Measurements from ENCODE around the gene KLK14. TPM values are rescaled to one million over a fixed set of nuclear protein-coding genes. Genes with fewer than 3 reads are reported as not detected.

The KLK14 gene
- total and polyA plus RNA-seq, 10 of the 15 experiments (the other 5 are each of a cell fraction or from before 2014, with no cell fraction given): not detected

GRCh38 chr19:51108066-51108804, 25.5 kb upstream of the KLK14 start, which contains the start of gene CTU1 (continued):
- TF ChIP-seq, protein P1, sequence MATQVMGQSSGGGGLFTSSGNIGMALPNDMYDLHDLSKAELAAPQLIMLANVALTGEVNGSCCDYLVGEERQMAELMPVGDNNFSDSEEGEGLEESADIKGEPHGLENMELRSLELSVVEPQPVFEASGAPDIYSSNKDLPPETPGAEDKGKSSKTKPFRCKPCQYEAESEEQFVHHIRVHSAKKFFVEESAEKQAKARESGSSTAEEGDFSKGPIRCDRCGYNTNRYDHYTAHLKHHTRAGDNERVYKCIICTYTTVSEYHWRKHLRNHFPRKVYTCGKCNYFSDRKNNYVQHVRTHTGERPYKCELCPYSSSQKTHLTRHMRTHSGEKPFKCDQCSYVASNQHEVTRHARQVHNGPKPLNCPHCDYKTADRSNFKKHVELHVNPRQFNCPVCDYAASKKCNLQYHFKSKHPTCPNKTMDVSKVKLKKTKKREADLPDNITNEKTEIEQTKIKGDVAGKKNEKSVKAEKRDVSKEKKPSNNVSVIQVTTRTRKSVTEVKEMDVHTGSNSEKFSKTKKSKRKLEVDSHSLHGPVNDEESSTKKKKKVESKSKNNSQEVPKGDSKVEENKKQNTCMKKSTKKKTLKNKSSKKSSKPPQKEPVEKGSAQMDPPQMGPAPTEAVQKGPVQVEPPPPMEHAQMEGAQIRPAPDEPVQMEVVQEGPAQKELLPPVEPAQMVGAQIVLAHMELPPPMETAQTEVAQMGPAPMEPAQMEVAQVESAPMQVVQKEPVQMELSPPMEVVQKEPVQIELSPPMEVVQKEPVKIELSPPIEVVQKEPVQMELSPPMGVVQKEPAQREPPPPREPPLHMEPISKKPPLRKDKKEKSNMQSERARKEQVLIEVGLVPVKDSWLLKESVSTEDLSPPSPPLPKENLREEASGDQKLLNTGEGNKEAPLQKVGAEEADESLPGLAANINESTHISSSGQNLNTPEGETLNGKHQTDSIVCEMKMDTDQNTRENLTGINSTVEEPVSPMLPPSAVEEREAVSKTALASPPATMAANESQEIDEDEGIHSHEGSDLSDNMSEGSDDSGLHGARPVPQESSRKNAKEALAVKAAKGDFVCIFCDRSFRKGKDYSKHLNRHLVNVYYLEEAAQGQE (IDR thresholded peaks at IDR 0.05; ENCODE audit: low read depth, low read length): no peak
- TF ChIP-seq ZNF622 (IDR thresholded peaks at IDR 0.05) (no peak), KDM1A (IDR thresholded peaks at IDR 0.05; ENCODE audit: borderline replicate concordance) (no peak), ATF2 (IDR thresholded peaks at IDR 0.05; ENCODE audit: low read length) (no peak), RB1 (IDR thresholded peaks at IDR 0.05; ENCODE audit: borderline replicate concordance) (peak; percentile 62; the same call in 1 of the 2 replicates), FOXM1 (IDR thresholded peaks at IDR 0.05; ENCODE audit: low read depth, low read length) (no peak), DPF2 (IDR thresholded peaks at IDR 0.05) (no peak), PAX5 (IDR thresholded peaks at IDR 0.05; ENCODE audit: borderline replicate concordance, low read depth, low read length) (0 out of 2 replicates have a peak, but pooled peaks have one; percentile 8), STAT1 (conservative IDR thresholded peaks at IDR 0.05) (peak; percentile 81; the same call in 1 of the 2 replicates), IRF4 (IDR thresholded peaks at IDR 0.05; ENCODE audit: low read depth, low read length) (peak; percentile 34; the same call in 1 of the 2 replicates), YY1 (IDR thresholded peaks at IDR 0.05; ENCODE audit: low read depth, low read length) (peak; percentile 71), EZH2 (IDR thresholded peaks at IDR 0.05; ENCODE audit: borderline replicate concordance, control insufficient read depth, low read depth, low read length) (no peak), GABPA (IDR thresholded peaks at IDR 0.05; ENCODE audit: low read depth) (peak; percentile 94), CEBPB (IDR thresholded peaks at IDR 0.05; ENCODE audit: borderline replicate concordance in 1 of 2, low read depth in 2 of 2, low read length in 2 of 2) (0 out of 4 replicates have a peak, but pooled peaks of 1 of the 2 experiments have one; percentile 6), NR2C1 (IDR thresholded peaks at IDR 0.05) (peak; percentile 83), NFIC (IDR thresholded peaks at IDR 0.05; ENCODE audit: low read depth, low read length) (no peak), MAX (IDR thresholded peaks at IDR 0.05; ENCODE audit: low read depth, low read length) (peak; percentile 68; the same call in 1 of the 2 replicates), RUNX3 (IDR thresholded peaks at IDR 0.05; ENCODE audit: low read length) (peak; percentile 63; the same call in 1 of the 2 replicates), POLR2A (IDR thresholded peaks at IDR 0.05; ENCODE audit: low read depth, low read length) (peak; percentile 78), MEF2B (IDR thresholded peaks at IDR 0.05; ENCODE audit: partially characterized antibody, poor library complexity, severe bottlenecking) (peak; percentile 69), PML (IDR thresholded peaks at IDR 0.05; ENCODE audit: low read length) (no peak), CREM (IDR thresholded peaks at IDR 0.05; ENCODE audit: low read depth) (peak; percentile 94), NFYA (IDR thresholded peaks at IDR 0.05; ENCODE audit: borderline replicate concordance, low read depth, low read length) (no peak), POU2F2 (IDR thresholded peaks at IDR 0.05; ENCODE audit: borderline replicate concordance, low read depth, low read length) (no peak)
- TF ChIP-seq, protein P2, sequence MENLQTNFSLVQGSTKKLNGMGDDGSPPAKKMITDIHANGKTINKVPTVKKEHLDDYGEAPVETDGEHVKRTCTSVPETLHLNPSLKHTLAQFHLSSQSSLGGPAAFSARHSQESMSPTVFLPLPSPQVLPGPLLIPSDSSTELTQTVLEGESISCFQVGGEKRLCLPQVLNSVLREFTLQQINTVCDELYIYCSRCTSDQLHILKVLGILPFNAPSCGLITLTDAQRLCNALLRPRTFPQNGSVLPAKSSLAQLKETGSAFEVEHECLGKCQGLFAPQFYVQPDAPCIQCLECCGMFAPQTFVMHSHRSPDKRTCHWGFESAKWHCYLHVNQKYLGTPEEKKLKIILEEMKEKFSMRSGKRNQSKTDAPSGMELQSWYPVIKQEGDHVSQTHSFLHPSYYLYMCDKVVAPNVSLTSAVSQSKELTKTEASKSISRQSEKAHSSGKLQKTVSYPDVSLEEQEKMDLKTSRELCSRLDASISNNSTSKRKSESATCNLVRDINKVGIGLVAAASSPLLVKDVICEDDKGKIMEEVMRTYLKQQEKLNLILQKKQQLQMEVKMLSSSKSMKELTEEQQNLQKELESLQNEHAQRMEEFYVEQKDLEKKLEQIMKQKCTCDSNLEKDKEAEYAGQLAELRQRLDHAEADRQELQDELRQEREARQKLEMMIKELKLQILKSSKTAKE (IDR thresholded peaks at IDR 0.05; ENCODE audit: low read depth, poor library complexity, severe bottlenecking): no peak
